Vagina (tissue), 2 donors: ENCODE data around the gene POLR2E.

Experiments used
- POLR2A ChIP-seq, 2 donors: fragments of 450-650 bp; IDR thresholded peaks; one replicate each; pipeline ENCODE4 v1.6.1; 2017; ENCODE audit warnings: antibody characterized with exemption in 2 of 2, mild to moderate bottlenecking in 2 of 2, moderate library complexity in 2 of 2
- TF ChIP-seq, protein P1 (sequence below), 3 experiments: fragments of 450-650 bp in 2 of 3; fragments of 200-600 bp in 1 of 3; sonication (generic) in 1 of 3; IDR thresholded peaks; one replicate each; pipeline ENCODE4 v1.5.1; 2017 to 2019; ENCODE audit warnings: antibody characterized with exemption in 3 of 3, mild to moderate bottlenecking in 2 of 3, moderate library complexity in 2 of 3

DNA sequence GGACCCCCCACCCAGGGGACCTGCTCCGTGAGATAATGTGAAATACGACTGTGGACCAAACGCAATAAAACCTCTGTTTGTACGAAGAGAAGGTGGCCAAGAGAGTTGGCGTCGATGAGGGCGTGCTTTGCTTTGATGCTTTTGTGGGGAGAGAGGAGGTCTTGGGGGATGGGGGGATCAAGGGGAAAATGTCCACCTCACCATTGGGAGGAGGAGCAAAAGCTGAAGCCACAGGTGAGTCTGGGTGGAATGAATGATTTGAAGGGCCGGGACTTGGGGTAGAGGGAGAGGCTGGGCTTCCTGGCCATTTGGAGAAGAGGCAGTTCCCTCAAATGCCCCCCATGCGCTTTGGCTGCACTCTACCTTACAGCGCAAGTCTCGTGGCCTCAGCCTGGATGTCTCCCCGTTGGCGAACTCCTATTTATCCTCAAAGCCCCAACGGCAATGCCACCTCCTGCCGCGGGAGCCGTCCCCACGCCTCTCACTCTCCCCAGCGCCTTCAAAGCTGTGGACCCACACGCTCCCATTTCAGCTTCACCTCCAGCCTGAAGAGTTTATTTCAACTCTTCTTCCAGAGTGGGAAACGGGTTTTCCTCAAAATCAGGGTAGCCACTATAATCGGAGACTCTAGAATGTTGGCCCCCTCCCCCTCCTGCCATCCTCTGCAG is 56.1 kb downstream of the POLR2E start:
- no peak for TF ChIP-seq POLR2A (IDR thresholded peaks at IDR 0.05)
- TF ChIP-seq, protein P1, sequence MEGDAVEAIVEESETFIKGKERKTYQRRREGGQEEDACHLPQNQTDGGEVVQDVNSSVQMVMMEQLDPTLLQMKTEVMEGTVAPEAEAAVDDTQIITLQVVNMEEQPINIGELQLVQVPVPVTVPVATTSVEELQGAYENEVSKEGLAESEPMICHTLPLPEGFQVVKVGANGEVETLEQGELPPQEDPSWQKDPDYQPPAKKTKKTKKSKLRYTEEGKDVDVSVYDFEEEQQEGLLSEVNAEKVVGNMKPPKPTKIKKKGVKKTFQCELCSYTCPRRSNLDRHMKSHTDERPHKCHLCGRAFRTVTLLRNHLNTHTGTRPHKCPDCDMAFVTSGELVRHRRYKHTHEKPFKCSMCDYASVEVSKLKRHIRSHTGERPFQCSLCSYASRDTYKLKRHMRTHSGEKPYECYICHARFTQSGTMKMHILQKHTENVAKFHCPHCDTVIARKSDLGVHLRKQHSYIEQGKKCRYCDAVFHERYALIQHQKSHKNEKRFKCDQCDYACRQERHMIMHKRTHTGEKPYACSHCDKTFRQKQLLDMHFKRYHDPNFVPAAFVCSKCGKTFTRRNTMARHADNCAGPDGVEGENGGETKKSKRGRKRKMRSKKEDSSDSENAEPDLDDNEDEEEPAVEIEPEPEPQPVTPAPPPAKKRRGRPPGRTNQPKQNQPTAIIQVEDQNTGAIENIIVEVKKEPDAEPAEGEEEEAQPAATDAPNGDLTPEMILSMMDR (IDR thresholded peaks at IDR 0.05), result no peak
